Loucy (cell line): ENCODE data around the gene DDX55.

Experiments
- CTCF ChIP-seq: fragments of 200-600 bp; sonication (generic); conservative IDR thresholded peaks from 2 replicates; pipeline ENCODE4 v1.5.1; 2014; ENCODE audit warnings: mild to moderate bottlenecking, antibody characterized with exemption, low read length
- EZH2phosphoT487 ChIP-seq: fragments of 200-600 bp; IDR thresholded peaks from 2 replicates; pipeline ENCODE4 v1.6.1; 2018; ENCODE audit warnings: antibody characterized with exemption, mild to moderate bottlenecking, moderate library complexity, borderline replicate concordance

- no peak for TF ChIP-seq EZH2phosphoT487
- TF ChIP-seq CTCF, result no peak
These were observed 28.0 kb upstream of the DDX55 start for GRCh38 chr12:123573870-123574269.
